Fibroblast of villous mesenchyme (primary cell): ENCODE results near the gene NPTX2. TPM values are rescaled to one million over a fixed set of nuclear protein-coding genes. Genes with fewer than 3 reads are reported as not detected.

Source experiments
- DNase-seq: peaks from one replicate; pipeline ENCODE4 v3.0.0-alpha.2; 2010; ENCODE audit warnings: low read depth
- H3K4me3 ChIP-seq: 2 replicates; pipeline ENCODE4 v1.5.1; 2011; ENCODE audit warnings: low read depth, mild to moderate bottlenecking, low read length
- CTCF ChIP-seq: IDR thresholded peaks from 2 replicates; pipeline ENCODE4 v1.5.1; 2012; ENCODE audit warnings: low read depth, mild to moderate bottlenecking, low read length; ENCODE audit not compliant: insufficient read depth
- total RNA-seq: library from RNA; depleted of rRNA; stranded (reverse); fragments of >200 nt; gene quantifications from 2 replicates; pipeline ENCODE4 v1.2.3, GENCODE V29; 2012

Gene NPTX2
- total RNA-seq, 1 donor: 0.43 TPM

GRCh38 chr7:98638853-98639252 lies 21.8 kb downstream of the NPTX2 start:
- H3K4me3 ChIP-seq: no peak overlapping the region
- no peak for TF ChIP-seq CTCF
- DNase-seq: no peak

- DNase-seq: no peak
- no peak overlapping the region for H3K4me3 ChIP-seq
- no peak for TF ChIP-seq CTCF
Measured at GRCh38 chr7:98640375-98640774, 23.3 kb downstream of the NPTX2 start.

- no peak for TF ChIP-seq CTCF
- DNase-seq: no peak
Measured at GRCh38 chr7:98641646-98642500, 24.8 kb downstream of the NPTX2 start.

GRCh38 chr7:98643236-98643985 lies 26.3 kb downstream of the NPTX2 start:
- DNase-seq: no peak
- H3K4me3 ChIP-seq: no peak overlapping the region
- TF ChIP-seq CTCF: no peak

More at GRCh38 chr7:98641646-98642500, 24.8 kb downstream of the NPTX2 start:
- no peak overlapping the region for H3K4me3 ChIP-seq

GRCh38 chr7:98646465-98646864 lies 29.4 kb downstream of the NPTX2 start:
- TF ChIP-seq CTCF: no peak
- H3K4me3 ChIP-seq: no peak overlapping the region
- no peak for DNase-seq

DNA sequence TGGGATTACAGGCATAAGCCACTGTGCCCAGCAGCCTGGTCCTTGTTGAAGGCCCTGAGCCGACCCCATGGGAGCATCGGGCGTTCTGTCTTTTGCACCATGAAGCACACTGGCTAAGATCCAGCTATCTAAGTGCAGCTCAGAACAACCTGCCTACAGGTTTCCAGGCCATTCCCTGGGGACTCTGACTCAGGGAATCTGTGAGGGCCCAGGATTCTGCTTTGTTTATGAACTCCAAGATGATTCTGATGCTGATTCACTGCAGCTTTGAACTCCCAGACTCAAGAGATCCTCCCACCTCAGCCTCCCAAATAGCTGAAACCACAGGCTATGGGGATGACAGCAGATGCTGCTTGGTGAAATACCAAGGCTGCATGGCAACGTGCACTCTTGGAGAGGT lies 30.2 kb downstream of the NPTX2 start:
- H3K4me3 ChIP-seq: no peak overlapping the region
- DNase-seq: no peak
- TF ChIP-seq CTCF: no peak
